ENCODE measurements around the gene PTAFR.

PTAFR gene

DNA sequence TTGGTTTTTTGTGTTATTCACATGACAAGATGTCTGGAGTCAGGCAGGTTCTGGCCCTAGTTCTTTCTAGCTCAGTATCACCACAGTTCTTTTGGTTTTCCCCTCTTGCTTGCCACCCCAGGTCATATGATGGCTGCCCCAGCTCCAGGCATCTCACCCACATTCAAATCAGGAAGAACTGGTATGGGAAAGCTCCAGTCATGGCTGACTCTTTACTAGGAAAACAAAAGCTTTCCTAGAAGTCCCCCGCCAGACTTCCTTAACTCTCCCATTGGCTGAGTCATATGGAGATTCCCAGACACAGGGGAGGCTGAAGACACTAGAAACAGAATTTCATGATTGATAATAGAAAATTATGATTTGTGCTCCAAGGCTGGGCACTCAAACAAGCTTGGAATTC is 65.9 kb downstream of the PTAFR start:
- TF ChIP-seq, protein P1, sequence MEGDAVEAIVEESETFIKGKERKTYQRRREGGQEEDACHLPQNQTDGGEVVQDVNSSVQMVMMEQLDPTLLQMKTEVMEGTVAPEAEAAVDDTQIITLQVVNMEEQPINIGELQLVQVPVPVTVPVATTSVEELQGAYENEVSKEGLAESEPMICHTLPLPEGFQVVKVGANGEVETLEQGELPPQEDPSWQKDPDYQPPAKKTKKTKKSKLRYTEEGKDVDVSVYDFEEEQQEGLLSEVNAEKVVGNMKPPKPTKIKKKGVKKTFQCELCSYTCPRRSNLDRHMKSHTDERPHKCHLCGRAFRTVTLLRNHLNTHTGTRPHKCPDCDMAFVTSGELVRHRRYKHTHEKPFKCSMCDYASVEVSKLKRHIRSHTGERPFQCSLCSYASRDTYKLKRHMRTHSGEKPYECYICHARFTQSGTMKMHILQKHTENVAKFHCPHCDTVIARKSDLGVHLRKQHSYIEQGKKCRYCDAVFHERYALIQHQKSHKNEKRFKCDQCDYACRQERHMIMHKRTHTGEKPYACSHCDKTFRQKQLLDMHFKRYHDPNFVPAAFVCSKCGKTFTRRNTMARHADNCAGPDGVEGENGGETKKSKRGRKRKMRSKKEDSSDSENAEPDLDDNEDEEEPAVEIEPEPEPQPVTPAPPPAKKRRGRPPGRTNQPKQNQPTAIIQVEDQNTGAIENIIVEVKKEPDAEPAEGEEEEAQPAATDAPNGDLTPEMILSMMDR (IDR thresholded peaks at IDR 0.05; ENCODE audit: control insufficient read depth, extremely low read depth, insufficient read depth) = no peak
- no peak for DNase-seq (ENCODE audit: low read depth)
- no peak overlapping the region for H3K4me3 ChIP-seq (ENCODE audit: low read depth, low read length)

DNA sequence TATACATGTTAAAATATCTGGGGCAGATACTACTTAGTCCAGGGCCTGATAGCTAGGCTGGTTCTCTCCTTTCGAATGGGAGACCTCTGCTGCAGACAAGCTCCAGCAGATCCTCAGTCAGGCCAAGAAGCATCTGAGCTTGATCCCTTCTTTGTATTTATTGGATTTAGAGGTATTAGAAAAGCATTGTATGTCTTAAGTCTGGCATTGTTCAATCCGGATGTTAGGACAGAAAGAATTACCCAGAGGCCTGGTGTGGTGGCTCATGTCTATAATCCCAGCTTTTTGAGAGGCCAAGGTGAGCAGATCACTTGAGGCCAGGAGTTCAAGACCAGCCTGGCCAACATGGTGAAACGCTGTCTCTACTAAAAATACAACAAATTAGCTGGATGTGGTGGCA is 66.9 kb downstream of the PTAFR start:
- H3K4me3 ChIP-seq (ENCODE audit: low read depth, low read length) = no peak overlapping the region
- no peak for DNase-seq (ENCODE audit: low read depth)
- TF ChIP-seq, protein P1 (IDR thresholded peaks at IDR 0.05; ENCODE audit: control insufficient read depth, extremely low read depth, insufficient read depth) = no peak

DNA sequence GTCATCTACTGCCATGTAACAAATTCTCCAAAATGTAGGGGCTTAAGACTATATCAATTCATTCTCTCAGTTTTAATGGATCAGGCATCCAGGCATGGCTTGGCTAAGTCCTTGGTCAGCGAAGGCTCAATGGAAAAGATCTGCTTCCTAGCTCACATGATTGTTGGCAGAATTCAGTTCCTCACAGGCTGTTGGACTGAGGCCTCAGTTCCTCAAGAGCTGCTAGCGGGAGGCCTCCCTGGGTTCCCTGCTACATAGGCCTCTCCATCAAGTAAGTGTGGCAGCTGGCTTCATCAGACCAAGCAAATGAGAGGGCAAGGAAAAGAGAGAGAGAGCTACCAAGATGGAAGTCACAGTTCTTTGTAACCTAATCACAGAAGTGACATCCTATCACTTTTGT is 68.5 kb downstream of the PTAFR start:
- no peak overlapping the region for H3K4me3 ChIP-seq (ENCODE audit: low read depth, low read length)
- DNase-seq (ENCODE audit: low read depth) = no peak
- TF ChIP-seq, protein P1 (IDR thresholded peaks at IDR 0.05; ENCODE audit: control insufficient read depth, extremely low read depth, insufficient read depth) = no peak

DNA sequence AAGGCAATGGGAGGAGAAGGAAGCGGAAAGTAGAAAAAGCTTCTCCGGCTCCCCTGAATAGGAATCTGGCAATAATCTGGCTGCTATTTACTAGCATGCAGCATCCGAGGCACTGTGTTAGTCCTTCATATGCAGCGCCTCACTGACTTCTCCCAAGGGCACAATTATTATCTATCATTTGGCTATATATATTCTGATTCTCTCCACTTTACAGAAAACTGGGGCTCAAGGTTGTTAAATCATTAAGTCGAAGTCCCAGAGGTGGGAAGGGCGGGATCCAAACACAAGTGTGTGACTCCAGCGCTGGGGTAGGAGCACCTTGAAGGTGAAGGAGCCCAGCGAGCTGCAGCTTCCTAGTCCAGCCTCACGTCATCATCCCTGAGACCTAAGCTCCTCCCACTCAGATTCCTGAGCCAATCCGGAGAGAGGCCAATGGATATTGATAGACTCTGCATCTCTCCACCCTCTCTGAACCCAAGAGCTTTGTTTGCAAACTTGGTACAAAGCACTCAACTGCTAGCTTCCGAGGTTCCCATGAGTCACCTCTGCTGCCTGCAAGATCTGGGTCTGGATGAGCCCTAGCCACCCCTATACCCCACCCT is 71.5 kb downstream of the PTAFR start:
- DNase-seq (ENCODE audit: low read depth) = no peak
- TF ChIP-seq, protein P1 (IDR thresholded peaks at IDR 0.05; ENCODE audit: control insufficient read depth, extremely low read depth, insufficient read depth) = no peak
- H3K4me3 ChIP-seq (ENCODE audit: low read depth, low read length) = no peak overlapping the region

DNA sequence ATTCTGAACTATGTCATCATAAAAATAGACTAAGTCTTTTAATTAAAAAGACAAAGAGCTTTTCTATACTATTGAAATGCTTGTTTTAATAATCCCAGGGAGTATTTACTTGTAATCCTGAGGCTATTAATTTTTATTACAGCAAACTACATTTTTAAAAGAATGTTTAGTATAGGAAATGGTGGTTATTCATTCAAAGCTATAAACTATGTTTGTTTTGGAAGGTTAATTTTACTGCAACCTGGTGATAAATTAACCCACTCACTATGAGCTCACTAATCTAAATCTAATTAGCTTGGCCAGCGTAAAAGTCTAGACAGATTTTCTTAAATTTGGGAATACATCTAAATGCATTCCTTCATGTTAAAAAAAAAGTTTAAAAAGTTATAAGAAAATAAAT is 74.3 kb downstream of the PTAFR start:
- TF ChIP-seq, protein P1 (IDR thresholded peaks at IDR 0.05; ENCODE audit: control insufficient read depth, extremely low read depth, insufficient read depth) = no peak
- DNase-seq (ENCODE audit: low read depth) = no peak
- no peak overlapping the region for H3K4me3 ChIP-seq (ENCODE audit: low read depth, low read length)

DNA sequence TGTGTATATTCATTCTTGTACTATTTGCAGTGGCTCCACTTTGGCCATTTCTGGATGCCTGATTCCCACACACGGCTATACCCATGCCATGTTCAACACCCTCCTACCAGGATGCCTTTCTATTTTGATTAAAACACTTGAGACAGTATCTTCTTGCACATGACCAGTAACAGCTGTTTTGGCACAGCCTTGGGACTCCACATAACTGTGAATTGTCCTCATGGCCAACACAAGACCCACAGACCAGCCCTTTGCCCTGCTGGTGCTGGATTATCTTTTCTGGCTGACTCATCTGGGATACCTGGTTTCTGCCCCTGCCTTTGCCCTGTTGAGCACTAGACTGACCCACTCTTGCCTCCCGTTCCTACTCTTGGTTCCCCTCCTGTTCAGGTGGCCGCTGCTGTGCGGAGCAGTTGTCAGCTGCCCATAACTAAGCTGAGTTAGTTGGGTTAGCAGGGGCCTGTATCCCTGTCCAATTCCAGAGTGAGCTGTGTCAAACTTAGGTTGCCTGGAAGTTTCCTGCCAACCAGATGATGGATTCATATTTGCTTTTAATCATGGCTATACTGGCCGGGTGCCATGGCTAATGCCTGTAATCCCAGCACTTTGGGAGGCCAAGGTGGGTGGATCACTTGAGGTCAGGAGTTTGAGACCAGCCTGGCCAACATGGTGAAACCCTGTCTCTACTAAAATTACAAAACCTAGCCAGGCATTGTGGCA is 77.3 kb downstream of the PTAFR start:
- TF ChIP-seq, protein P1 (IDR thresholded peaks at IDR 0.05; ENCODE audit: control insufficient read depth, extremely low read depth, insufficient read depth) = no peak
- H3K4me3 ChIP-seq (ENCODE audit: low read depth, low read length) = no peak overlapping the region
- DNase-seq (ENCODE audit: low read depth) = no peak
